ENCODE data around the gene EP400.
"Not testable (repeated sequence)": the region's sequence is repeated elsewhere in the genome, so short reads cannot be mapped to it uniquely, and the experiment has no call there.

The EP400 gene

GRCh38 chr12:132049442-132049841 is 99.7 kb downstream of the EP400 start:
- no peak for DNase-seq

- DNase-seq, result no peak
These were observed 100.1 kb downstream of the EP400 start for GRCh38 chr12:132049876-132050275.

- not testable (repeated sequence) for DNase-seq
These were observed 102.0 kb downstream of the EP400 start for GRCh38 chr12:132051718-132052117.

- no peak for DNase-seq
These were observed 102.6 kb downstream of the EP400 start for GRCh38 chr12:132052196-132052932.

GRCh38 chr12:132053338-132054330 is 103.9 kb downstream of the EP400 start:
- no peak for DNase-seq

- no peak for DNase-seq
These were observed 105.2 kb downstream of the EP400 start for GRCh38 chr12:132054983-132055382.

- DNase-seq, result no peak
These were observed 105.9 kb downstream of the EP400 start for GRCh38 chr12:132055535-132056096.

- DNase-seq, result no peak
These were observed 106.6 kb downstream of the EP400 start for GRCh38 chr12:132056320-132056719.

GRCh38 chr12:132056951-132057350 is 107.2 kb downstream of the EP400 start:
- DNase-seq, result no peak

GRCh38 chr12:132057691-132058090 is 107.9 kb downstream of the EP400 start:
- no peak for DNase-seq

GRCh38 chr12:132061197-132061596 is 111.5 kb downstream of the EP400 start:
- no peak for DNase-seq

GRCh38 chr12:132061641-132062430 is 112.1 kb downstream of the EP400 start:
- DNase-seq, result no peak

- DNase-seq, result no peak
These were observed 112.7 kb downstream of the EP400 start for GRCh38 chr12:132062481-132062880.

- no peak for DNase-seq
These were observed 113.7 kb downstream of the EP400 start for GRCh38 chr12:132063491-132063890.

- no peak for DNase-seq
These were observed 114.9 kb downstream of the EP400 start for GRCh38 chr12:132064631-132065030.

- no peak for DNase-seq
These were observed 115.5 kb downstream of the EP400 start for GRCh38 chr12:132065203-132065602.

GRCh38 chr12:132065609-132066344 is 116.0 kb downstream of the EP400 start:
- DNase-seq, result no peak

- DNase-seq, result no peak
These were observed 116.6 kb downstream of the EP400 start for GRCh38 chr12:132066345-132066685.

- no peak for DNase-seq
These were observed 117.0 kb downstream of the EP400 start for GRCh38 chr12:132066749-132067148.

GRCh38 chr12:132067182-132067581 is 117.4 kb downstream of the EP400 start:
- DNase-seq, result no peak

- DNase-seq, result no peak
These were observed 118.5 kb downstream of the EP400 start for GRCh38 chr12:132068250-132068649.

Data from activated gamma-delta T cell treated with Interleukin-2 at 50 U/mL for 16 hours (primary cell).